Femur (tissue), 1 donor: ENCODE data around the gene GNAI2.
"Not testable (repeated sequence)": the region's sequence is repeated elsewhere in the genome, so short reads cannot be mapped to it uniquely, and the experiment has no call there.

Experiments used
- DNase-seq: peaks from one replicate; pipeline ENCODE4 v3.0.0-alpha.2; 2017

The GNAI2 gene

DNA sequence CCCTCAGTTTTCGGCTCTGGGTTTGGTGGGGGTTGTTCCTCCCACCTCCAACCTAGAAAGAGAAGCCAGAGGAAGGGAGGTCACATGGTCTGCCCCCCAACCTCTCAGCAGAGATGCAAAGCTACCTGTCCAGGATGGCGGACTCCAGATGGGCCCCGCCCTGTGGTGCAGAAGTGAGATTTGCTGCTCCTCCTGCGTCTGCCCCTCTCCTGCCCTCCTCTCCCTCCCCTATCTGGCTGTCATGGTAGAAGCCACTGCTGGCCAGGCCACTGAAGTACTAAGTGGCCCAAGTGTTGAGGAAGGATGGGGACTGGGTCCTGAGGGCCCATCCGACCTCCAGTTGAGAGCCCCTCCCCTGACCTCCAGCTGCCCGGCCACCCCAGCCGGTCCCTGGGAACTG, 30.8 kb downstream of the GNAI2 start:
- DNase-seq: no peak

DNA sequence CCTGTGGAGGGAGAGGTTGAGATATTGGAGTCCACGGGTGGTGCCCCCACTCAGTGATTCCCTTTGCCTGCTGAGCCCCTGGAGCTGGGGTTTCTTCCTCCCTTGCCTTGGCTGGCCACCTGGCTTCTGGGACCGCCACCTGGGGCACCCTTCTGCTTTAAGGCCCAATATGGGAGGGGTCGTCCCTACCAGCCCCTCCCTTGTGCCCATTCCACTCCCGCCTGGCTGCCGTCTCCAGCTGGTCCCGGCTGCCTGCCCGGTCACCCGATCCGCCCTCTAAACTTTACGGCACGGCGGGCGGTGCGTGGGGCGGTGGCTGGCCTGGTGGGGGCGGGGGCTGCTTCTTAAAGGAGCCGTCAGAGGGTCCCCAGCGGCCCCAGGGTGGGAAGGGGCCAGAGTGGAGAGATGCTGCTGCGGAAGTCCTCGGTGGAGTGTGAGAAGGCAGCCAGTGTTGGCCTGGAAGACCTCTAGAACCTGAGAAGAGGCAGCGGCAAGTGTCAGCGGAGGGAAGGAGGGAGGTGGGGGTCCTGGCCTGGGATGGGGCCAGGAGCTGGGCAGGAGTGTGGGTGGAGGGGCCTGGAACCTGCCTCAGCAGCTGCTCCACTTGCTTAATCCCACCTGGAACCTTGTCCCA, 31.4 kb downstream of the GNAI2 start:
- peak; percentile 85 for DNase-seq

DNA sequence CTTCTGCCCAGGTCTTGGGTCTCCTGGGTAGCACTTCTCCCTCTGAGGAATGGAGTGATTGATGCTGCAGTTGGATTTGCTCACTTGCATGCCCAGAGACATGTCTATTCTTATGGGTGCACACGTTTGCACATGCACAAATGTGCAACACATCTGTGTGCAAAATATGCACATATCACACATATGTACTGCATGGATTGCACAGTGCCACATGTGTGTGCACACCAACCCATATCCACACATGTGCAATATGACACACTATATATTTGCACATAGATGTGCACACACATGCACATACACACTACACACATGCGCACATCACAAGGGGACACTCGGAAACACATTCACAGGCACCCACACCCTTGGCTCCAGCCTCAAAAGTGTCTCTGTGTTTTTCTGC, 32.3 kb downstream of the GNAI2 start:
- DNase-seq: no peak

DNA sequence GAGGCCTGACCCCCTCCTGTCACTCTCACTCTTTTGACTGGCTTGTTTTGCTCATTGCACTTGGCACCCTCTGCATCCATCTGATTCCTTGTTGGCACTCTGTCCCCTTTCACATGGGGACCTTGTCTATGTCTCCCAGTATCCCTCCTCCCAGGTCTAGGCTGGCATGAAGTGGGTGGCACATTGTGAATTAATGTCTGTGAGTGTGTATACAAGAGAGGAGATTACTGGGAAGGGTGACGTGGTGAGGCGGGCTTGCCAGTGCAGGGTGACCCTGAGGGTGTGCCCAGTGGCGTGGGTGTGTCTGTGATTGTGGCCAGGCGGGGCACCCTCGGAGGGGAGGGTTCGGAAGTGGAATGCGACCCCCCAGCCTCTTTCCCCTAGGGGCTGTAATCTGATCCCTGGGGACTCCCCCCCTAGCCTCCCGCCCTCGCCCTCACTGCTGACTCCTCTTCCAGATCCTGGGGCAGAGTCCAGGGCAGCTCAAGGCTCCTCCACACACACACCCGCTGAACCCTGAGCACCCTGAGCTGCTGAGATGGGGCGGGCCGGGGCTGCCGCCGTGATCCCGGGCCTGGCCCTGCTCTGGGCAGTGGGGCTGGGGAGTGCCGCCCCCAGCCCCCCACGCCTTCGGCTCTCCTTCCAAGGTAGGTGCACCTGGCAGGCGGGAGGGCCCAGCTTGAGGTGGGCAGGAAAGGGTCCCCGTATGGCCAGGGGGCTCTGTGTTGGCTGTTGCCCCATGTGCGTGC, 32.9 kb downstream of the GNAI2 start, which contains the start of gene SEMA3B:
TSS of gene SEMA3B (plus strand) at position 445 of the 749 bp plus-strand sequence. CDS start at position 539, 94 bp downstream.
- DNase-seq: peak; percentile 79

DNA sequence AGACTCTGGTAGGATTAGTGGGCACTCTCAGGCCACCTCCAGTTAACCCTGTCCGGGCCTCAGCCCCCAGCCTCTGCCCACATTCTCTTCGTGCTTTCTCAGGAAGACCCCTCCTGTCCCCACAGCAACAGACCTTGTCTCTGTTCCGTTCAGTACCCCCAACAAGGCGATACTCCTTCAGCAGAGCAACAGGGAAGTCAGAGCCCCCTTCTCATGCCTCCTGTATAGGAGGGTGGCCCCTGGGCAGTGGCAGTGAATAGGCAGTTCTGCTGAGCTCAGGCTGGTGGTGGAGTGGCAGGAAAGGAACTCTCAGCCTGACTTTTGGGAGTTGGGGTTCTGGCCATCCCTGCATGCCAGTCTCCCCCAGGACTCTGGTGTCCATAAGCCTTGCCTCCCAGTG, 33.5 kb downstream of the GNAI2 start:
- DNase-seq: no peak

DNA sequence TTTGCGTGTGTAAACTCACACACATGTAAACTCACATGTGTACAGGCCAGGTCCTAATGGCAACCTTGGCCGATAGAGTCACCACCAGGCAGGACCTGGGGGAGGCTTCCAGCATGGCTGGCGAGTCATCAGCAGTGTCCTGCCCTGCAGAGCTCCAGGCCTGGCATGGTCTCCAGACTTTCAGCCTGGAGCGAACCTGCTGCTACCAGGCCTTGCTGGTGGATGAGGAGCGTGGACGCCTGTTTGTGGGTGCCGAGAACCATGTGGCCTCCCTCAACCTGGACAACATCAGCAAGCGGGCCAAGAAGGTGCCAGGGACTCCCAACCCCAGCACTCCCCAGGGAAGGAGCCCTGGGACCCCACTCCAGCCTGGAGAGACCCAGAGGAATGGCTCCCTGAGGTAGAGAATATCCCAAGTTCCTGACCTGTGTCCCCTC, 34.0 kb downstream of the GNAI2 start:
- no peak for DNase-seq

DNA sequence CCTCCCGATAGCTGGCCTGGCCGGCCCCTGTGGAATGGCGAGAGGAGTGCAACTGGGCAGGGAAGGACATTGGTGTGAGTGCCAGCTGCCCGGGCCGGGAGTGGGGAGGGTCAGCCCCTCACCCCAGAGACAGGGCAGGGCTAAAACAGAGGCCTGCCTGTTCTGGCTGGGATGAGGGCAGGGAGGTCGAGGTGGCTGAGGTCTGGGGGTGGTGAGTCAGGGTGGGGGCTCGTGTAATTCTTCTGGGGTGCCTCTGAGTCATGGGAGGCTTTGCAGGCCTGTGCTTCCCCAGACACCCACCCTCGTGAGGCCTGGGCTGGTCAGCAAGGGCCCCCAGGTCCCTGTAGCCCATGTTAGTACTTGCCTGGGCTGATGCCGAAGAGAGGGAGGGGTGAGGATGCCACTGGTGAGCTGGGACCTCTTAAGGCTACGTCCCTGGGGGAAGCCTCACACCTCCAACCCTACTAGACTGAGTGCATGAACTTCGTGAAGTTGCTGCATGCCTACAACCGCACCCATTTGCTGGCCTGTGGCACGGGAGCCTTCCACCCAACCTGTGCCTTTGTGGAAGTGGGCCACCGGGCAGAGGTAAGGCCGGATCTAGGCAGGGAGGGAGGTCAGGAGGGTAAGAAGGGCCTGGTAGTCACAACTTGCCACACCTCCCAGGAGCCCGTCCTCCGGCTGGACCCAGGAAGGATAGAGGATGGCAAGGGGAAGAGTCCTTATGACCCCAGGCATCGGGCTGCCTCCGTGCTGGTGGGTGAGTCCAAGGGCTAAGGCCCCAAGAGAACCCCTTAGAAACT, 34.6 kb downstream of the GNAI2 start:
- DNase-seq: no peak

DNA sequence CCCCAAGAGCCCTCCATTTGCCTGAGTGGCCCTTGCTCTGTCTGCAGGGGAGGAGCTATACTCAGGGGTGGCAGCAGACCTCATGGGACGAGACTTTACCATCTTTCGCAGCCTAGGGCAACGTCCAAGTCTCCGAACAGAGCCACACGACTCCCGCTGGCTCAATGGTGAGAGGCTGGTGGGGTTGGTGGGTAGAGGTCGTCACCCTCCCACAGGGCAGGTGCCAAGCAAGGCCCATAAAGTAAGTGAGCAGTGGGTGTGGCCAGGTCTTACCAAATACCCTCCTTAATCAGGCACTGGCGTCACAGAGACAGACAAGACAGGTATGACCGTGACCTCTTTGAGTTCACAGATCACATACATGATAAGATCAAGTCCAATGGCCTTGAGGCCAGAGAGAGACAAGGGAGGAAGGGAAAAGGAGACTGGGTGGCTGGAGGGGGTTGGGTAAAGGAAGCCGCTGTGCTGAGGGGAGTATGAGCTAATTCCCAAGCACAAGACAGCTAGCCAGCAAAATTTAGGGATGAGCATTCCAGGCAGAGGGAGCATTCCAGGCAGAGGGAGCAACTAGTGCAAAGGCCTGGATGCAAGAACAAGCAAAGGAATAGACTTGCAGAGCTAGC, 35.4 kb downstream of the GNAI2 start:
- DNase-seq: no peak

DNA sequence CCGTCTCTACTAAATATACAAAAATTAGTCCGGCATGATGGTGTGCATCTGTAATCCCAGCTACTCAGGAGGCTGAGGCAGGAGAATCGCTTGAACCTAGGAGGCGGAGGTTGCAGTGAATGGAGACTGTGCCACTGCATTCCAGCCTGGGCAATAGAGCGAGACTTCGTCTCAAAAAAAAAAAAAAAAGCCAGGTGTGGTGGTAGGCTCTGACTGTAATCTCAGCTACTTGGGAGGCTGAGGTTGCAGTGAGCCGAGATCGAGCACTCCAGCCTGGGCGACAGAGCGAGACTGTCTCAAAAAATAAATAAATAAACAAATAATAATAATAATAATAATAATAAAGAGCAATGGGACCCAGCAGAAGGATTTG, 36.5 kb downstream of the GNAI2 start:
- not testable (repeated sequence) for DNase-seq

DNA sequence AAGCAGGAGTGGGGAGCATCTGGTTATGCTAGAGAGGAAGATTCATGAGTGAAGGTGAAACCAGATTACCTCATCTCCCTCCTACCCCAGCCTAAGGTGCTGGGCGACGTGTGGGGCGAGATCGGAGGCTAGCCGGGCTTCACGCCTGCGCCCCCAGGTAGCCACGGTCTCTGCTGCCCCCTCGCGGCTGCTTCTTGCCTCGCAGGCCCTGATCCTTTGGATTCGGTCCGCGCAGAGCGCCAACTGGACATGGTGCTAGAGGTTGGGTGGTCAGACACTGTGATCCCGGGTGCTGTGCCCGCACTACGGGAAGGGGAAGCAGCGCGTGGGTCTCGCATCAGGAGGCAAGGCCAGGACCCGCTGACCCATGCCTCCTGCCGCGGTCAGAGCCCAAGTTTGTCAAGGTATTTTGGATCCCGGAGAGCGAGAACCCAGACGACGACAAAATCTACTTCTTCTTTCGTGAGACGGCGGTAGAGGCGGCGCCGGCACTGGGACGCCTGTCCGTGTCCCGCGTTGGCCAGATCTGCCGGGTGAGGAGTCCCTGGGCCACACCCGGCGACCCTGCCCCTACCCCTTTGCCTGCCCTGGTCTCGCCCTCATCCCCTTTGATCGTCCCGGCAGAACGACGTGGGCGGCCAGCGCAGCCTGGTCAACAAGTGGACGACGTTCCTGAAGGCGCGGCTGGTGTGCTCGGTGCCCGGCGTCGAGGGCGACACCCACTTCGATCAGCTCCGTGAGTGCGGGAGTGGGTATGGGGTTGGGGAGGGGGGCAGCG, 37.1 kb downstream of the GNAI2 start:
- peak; percentile 91 for DNase-seq

DNA sequence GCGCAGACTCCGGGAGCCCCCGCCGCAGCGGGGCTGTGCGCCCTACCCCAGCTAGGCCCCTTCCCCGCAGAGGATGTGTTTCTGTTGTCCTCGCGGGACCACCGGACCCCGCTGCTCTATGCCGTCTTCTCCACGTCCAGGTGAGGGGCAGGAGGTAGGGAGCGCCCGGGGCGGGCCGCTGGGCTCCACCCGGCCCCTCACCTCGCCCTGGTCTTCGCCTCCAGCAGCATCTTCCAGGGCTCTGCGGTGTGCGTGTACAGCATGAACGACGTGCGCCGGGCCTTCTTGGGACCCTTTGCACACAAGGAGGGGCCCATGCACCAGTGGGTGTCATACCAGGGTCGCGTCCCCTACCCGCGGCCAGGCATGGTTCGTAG, 37.7 kb downstream of the GNAI2 start:
- DNase-seq: no peak

DNA sequence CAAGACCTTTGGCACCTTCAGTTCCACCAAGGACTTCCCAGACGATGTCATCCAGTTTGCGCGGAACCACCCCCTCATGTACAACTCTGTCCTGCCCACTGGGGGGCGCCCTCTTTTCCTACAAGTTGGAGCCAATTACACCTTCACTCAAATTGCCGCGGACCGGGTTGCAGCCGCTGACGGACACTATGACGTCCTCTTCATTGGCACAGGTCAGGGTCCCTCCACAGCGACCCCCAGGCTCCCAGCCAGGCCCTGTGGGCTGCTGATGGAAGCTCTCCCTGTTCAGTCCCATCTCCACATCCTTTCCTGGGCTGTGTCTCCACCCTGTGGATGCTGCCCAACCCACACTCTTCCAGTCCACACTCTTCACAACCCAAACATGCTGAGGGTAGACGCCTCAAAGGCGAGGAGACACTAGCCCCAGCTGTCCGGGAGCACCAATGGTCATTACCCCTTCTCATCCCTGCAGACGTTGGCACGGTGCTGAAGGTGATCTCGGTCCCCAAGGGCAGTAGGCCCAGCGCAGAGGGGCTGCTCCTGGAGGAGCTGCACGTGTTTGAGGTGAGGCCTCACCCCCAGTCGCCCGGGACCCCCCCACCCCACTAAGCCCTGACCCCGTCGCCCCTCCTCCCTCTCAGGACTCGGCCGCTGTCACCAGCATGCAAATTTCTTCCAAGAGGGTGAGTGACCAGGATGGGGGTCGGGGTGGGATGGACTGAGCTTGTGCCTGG, 38.5 kb downstream of the GNAI2 start:
- peak; percentile 68 for DNase-seq

DNA sequence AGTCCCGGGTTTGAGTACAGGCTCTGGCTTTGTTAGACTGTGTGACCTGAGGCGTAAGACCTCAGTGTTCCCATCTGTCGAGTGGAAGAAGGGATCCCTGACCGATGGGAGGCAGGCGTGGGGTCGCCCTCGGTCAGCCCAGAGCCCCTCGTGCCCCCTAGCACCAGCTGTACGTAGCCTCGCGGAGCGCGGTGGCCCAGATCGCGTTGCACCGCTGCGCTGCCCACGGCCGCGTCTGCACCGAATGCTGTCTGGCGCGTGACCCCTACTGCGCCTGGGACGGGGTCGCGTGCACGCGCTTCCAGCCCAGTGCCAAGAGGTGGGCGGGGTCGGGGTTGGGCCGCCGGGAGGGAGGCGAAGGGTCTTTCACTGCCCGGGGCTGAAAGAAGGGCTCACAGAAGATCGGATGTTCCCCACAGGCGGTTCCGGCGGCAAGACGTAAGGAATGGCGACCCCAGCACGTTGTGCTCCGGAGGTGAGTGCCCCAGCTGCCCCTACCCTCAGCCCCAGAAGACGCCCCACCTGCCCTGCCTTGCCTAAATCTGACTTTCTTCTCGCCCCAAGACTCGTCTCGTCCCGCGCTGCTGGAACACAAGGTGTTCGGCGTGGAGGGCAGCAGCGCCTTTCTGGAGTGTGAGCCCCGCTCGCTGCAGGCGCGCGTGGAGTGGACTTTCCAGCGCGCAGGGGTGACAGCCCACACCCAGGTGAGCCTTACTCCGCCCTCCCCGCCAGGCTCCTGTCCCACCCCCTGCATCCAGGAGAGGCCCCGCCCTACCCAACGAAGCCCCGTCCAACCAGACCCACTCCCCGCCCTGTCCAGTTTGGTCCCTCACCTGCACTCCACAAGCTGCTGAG, 39.4 kb downstream of the GNAI2 start:
- no peak for DNase-seq

DNA sequence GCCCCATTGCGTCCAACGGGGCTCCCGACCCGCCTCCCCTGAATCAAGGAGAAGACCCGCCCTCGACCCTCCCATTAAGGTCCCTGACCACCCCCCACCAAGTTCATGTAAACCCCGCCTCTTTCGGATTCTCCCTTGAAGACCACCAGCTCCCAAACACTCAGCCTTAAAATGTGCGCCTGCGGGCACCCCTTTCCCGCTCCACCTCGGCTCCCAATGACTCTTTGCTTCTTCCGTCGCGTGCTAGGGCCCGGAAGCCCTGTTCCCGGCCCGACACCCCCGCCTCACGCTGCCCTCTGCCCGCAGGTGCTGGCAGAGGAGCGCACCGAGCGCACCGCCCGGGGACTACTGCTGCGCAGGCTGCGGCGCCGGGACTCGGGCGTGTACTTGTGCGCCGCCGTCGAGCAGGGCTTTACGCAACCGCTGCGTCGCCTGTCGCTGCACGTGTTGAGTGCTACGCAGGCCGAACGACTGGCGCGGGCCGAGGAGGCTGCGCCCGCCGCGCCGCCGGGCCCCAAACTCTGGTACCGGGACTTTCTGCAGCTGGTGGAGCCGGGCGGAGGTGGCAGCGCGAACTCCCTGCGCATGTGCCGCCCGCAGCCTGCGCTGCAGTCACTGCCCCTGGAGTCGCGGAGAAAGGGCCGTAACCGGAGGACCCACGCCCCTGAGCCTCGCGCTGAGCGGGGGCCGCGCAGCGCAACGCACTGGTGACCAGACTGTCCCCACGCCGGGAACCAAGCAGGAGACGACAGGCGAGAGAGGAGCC, 40.2 kb downstream of the GNAI2 start:
- DNase-seq: no peak

DNA sequence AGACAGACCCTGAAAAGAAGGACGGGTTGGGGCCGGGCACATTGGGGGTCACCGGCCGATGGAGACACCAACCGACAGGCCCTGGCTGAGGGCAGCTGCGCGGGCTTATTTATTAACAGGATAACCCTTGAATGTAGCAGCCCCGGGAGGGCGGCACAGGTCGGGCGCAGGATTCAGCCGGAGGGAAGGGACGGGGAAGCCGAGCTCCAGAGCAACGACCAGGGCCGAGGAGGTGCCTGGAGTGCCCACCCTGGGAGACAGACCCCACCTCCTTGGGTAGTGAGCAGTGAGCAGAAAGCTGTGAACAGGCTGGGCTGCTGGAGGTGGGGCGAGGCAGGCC, 40.7 kb downstream of the GNAI2 start:
- DNase-seq: no peak

DNA sequence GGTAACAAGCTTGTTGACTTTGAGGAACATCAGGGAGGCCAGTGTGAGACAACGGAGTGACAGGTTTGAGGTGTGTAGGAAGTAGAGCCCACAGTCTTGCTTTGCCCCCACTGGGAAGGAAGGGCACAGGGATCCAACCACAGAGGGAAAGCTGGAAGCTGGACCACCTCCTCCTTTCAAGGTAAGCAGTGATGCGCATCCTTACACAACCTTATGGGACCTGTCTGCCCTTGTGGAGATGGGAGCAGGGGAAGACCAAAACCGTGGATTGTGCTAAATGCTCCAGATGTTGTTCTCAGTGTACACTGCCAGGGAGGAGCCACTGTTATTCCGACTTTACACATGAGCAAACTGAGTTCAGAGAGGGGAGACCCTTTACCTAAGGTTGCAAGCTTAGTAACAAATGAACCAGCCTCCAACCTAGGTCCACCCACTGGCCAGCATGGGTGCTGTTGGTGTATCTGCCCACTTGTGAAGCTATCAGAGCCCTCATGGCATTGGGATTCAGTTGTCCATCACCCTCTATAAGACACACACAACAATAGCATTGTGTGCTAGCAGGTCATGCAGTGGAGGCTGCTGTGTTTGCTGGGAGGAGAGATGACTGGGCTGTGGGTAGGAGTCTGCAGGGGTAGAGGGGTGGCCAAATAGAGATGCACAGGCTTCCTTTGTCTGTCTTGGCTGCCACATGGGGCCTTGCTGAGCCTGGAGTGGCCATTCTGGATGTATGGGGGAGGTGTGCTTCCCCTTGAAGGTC, 42.3 kb downstream of the GNAI2 start:
- no peak for DNase-seq

DNA sequence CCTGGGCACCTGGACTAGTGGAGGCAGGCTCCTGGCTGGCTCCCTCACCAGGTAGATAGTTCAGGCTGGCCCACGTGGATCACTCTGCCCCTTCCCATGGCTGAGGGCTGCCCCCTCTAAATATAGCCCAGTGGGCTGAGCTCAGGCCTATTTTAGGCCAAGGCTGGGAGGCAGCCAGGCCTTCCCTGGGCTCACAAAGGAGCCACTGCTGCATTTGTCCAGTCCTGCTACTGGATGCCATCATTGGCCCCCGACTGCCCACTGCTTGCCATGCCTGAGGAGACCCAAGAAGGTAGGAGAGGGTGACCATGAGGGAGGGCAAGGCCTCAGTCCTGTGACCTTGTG, 42.8 kb downstream of the GNAI2 start, which contains the start of gene LSMEM2:
TSS of gene LSMEM2 (plus strand) at position 208 of the 345 bp plus-strand sequence. CDS start at position 235, 27 bp downstream.
- DNase-seq: peak; percentile 74

DNA sequence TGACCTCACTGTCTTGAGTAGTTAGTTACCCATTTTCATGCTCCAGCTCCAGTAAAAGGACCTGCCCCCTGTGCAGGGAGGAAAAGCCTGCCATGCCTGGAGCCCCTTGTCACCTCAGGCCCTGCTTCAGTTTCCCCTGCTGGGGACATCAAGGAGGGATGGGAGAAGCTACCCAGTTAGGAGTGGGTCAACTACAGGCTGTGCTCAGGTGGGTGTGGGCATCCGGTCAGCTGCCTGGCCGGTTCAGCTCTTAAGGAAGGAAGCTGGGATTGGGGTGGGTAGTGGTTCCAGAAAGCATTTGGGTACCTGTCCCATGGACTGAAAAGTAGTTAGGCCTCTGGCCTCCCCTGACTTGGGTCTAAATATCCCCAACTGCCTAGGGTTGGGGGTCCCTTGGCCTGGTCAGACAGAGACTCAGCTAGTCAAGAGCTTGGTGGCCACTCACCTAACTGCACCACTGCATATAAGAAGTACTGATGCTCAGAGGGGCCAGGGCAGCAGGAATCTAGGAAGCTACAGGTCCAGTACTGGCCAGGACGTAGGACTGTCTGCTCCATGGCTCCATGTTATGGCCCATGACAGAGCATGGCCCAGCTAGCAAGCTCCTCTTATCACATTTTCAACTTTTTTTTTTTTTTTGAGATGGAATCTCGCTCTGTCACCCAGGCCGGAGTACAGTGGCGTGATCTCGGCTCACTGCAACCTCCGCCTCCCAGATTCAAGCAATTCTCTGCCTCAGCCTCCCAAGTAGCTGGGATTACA, 43.4 kb downstream of the GNAI2 start:
- DNase-seq: no peak
